Measurements from ENCODE around the gene KCNJ10. TPM values are rescaled to one million over a fixed set of nuclear protein-coding genes. Genes with fewer than 3 reads are reported as not detected.

KCNJ10 gene
- total and polyA plus RNA-seq, 2 of the 13 experiments (the other 11 are each of a cell fraction or from before 2014, with no cell fraction given), result 4.4 to 10.3 TPM

DNA sequence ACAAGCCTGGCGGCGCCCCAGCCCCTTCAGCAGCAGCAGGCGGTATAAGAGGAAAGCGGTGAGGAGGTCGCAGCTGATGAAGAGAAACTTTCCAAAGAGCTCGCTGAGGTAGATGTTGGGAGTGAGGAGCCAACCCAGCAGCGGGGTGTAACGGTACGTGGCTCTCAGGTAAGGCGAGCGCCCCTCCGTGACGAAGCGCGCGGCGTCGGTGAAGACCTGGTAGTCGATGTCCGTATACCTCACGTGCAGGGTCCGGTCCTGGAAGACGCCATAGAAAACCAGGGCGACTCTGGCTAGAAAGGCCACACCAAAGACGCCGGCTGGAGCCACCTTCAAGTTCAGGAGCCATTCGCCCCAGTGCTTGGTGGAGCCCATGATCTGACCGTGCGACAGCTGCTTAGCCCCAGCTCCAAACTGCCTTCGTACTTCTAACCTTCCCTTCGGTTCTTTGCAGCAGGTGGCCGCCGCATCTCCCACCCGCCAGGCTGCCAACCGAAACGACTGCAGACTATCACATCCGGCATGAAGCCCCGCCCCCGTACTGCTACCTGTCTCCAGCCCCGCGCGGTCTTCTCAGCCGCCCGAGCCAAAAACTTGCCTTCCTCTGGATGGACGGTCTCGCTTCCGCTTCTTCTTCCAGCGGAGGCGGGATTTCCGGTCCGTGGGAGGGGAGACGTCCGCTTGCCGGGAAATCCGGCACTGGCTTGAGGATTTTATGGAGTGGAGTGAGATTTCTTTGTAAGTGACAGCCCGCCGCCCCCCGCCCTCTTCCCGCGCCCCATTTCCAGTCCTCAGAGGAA lies 38.4 kb downstream of the KCNJ10 start, which contains the start of gene PIGM (continued):
- TF ChIP-seq, protein P1, sequence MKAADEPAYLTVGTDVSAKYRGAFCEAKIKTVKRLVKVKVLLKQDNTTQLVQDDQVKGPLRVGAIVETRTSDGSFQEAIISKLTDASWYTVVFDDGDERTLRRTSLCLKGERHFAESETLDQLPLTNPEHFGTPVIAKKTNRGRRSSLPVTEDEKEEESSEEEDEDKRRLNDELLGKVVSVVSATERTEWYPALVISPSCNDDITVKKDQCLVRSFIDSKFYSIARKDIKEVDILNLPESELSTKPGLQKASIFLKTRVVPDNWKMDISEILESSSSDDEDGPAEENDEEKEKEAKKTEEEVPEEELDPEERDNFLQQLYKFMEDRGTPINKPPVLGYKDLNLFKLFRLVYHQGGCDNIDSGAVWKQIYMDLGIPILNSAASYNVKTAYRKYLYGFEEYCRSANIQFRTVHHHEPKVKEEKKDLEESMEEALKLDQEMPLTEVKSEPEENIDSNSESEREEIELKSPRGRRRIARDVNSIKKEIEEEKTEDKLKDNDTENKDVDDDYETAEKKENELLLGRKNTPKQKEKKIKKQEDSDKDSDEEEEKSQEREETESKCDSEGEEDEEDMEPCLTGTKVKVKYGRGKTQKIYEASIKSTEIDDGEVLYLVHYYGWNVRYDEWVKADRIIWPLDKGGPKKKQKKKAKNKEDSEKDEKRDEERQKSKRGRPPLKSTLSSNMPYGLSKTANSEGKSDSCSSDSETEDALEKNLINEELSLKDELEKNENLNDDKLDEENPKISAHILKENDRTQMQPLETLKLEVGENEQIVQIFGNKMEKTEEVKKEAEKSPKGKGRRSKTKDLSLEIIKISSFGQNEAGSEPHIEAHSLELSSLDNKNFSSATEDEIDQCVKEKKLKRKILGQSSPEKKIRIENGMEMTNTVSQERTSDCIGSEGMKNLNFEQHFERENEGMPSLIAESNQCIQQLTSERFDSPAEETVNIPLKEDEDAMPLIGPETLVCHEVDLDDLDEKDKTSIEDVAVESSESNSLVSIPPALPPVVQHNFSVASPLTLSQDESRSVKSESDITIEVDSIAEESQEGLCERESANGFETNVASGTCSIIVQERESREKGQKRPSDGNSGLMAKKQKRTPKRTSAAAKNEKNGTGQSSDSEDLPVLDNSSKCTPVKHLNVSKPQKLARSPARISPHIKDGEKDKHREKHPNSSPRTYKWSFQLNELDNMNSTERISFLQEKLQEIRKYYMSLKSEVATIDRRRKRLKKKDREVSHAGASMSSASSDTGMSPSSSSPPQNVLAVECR (CRISPR knock-in tag; IDR thresholded peaks at IDR 0.05; ENCODE audit: borderline replicate concordance), result peak; percentile 78; the same call in 1 of the 2 replicates
- no peak for TF ChIP-seq TRIM24 (CRISPR knock-in tag; IDR thresholded peaks at IDR 0.05)
- TF ChIP-seq ZBTB8A (CRISPR knock-in tag; IDR thresholded peaks at IDR 0.05; ENCODE audit: borderline replicate concordance, low read depth), result no peak
- TF ChIP-seq, protein P2, sequence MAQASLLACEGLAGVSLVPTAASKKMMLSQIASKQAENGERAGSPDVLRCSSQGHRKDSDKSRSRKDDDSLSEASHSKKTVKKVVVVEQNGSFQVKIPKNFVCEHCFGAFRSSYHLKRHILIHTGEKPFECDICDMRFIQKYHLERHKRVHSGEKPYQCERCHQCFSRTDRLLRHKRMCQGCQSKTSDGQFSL (CRISPR knock-in tag; IDR thresholded peaks at IDR 0.05), result peak; percentile 73; the same call in 1 of the 2 replicates
- TF ChIP-seq PHB2 (IDR thresholded peaks at IDR 0.05; ENCODE audit: partially characterized antibody), result no peak
- TF ChIP-seq ZKSCAN1 (IDR thresholded peaks at IDR 0.05; ENCODE audit: low read length), result no peak
- peak; percentile 65 for TF ChIP-seq ETV5 (CRISPR knock-in tag; IDR thresholded peaks at IDR 0.05; ENCODE audit: borderline replicate concordance)
- TF ChIP-seq, protein P3, sequence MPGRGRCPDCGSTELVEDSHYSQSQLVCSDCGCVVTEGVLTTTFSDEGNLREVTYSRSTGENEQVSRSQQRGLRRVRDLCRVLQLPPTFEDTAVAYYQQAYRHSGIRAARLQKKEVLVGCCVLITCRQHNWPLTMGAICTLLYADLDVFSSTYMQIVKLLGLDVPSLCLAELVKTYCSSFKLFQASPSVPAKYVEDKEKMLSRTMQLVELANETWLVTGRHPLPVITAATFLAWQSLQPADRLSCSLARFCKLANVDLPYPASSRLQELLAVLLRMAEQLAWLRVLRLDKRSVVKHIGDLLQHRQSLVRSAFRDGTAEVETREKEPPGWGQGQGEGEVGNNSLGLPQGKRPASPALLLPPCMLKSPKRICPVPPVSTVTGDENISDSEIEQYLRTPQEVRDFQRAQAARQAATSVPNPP (CRISPR knock-in tag; IDR thresholded peaks at IDR 0.05), result no peak
- TF ChIP-seq ZFP90 (CRISPR knock-in tag; IDR thresholded peaks at IDR 0.05; ENCODE audit: borderline replicate concordance), result peak; percentile 73
- TF ChIP-seq ZNF180 (CRISPR knock-in tag; IDR thresholded peaks at IDR 0.05; ENCODE audit: borderline replicate concordance, low read depth), result no peak
- TF ChIP-seq, protein P4, sequence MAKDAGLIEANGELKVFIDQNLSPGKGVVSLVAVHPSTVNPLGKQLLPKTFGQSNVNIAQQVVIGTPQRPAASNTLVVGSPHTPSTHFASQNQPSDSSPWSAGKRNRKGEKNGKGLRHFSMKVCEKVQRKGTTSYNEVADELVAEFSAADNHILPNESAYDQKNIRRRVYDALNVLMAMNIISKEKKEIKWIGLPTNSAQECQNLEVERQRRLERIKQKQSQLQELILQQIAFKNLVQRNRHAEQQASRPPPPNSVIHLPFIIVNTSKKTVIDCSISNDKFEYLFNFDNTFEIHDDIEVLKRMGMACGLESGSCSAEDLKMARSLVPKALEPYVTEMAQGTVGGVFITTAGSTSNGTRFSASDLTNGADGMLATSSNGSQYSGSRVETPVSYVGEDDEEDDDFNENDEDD (CRISPR knock-in tag; IDR thresholded peaks at IDR 0.05; ENCODE audit: borderline replicate concordance), result peak; percentile 34
- 0 out of 2 replicates have a peak, but pooled peaks have one; percentile 21 for TF ChIP-seq ZNF564 (CRISPR knock-in tag; IDR thresholded peaks at IDR 0.05)
- no peak for TF ChIP-seq ZNF10 (CRISPR knock-in tag; IDR thresholded peaks at IDR 0.05; ENCODE audit: borderline replicate concordance, low read depth)
- TF ChIP-seq ZC3H4 (CRISPR knock-in tag; IDR thresholded peaks at IDR 0.05; ENCODE audit: borderline replicate concordance), result no peak
- TF ChIP-seq ELF4 (CRISPR knock-in tag; IDR thresholded peaks at IDR 0.05; ENCODE audit: borderline replicate concordance), result peak; percentile 56; the same call in 1 of the 2 replicates
- TF ChIP-seq, protein P5, sequence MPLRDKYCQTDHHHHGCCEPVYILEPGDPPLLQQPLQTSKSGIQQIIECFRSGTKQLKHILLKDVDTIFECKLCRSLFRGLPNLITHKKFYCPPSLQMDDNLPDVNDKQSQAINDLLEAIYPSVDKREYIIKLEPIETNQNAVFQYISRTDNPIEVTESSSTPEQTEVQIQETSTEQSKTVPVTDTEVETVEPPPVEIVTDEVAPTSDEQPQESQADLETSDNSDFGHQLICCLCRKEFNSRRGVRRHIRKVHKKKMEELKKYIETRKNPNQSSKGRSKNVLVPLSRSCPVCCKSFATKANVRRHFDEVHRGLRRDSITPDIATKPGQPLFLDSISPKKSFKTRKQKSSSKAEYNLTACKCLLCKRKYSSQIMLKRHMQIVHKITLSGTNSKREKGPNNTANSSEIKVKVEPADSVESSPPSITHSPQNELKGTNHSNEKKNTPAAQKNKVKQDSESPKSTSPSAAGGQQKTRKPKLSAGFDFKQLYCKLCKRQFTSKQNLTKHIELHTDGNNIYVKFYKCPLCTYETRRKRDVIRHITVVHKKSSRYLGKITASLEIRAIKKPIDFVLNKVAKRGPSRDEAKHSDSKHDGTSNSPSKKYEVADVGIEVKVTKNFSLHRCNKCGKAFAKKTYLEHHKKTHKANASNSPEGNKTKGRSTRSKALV (CRISPR knock-in tag; IDR thresholded peaks at IDR 0.05), result peak; percentile 61
- 0 out of 2 replicates have a peak, but pooled peaks have one; percentile 12 for TF ChIP-seq RFX5 (IDR thresholded peaks at IDR 0.05; ENCODE audit: low read depth, low read length)
- TF ChIP-seq, protein P6, sequence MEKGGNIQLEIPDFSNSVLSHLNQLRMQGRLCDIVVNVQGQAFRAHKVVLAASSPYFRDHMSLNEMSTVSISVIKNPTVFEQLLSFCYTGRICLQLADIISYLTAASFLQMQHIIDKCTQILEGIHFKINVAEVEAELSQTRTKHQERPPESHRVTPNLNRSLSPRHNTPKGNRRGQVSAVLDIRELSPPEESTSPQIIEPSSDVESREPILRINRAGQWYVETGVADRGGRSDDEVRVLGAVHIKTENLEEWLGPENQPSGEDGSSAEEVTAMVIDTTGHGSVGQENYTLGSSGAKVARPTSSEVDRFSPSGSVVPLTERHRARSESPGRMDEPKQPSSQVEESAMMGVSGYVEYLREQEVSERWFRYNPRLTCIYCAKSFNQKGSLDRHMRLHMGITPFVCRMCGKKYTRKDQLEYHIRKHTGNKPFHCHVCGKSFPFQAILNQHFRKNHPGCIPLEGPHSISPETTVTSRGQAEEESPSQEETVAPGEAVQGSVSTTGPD (CRISPR knock-in tag; IDR thresholded peaks at IDR 0.05), result peak; percentile 73

Data from HepG2 (cell line).